Endothelial cell of umbilical vein (primary cell): Measurements from ENCODE around the gene TF. TPM values are rescaled to one million over a fixed set of nuclear protein-coding genes. Genes with fewer than 3 reads are reported as not detected.

Source experiments
- BruUV-seq: library from RNA; stranded (reverse); fragments of 400-500 nt; replicated peaks from 2 replicates; lab custom pipeline; 2021; lab: Mats Ljungman, UMichigan
- CTCF ChIA-PET: fragments of 300-600, 350-600 bp; sonication (Branson Sonifier 250); formaldehyde crosslinking; loops from one replicate; lab custom pipeline; 2021; ENCODE audit warnings: antibody characterized with exemption, inconsistent platforms; lab: Charles Lee
- POLR2A ChIA-PET: fragments of 300-600, 350-600 bp; sonication (Branson Sonifier 250); formaldehyde crosslinking; loops from one replicate; lab custom pipeline; 2021; ENCODE audit warnings: antibody characterized with exemption, inconsistent platforms; lab: Charles Lee
- DNase-seq: peaks from one replicate; pipeline ENCODE4 v3.0.0-alpha.2; 2011; ENCODE audit warnings: low read depth, low spot score
- FAIRE-seq: peaks from 2 replicates; lab custom pipeline; 2011; peaks lifted over from hg19 to GRCh38; lab: Jason Lieb, UNC
- H2AFZ ChIP-seq: 2 replicates; pipeline ENCODE4 v1.6.0; 2012; ENCODE audit warnings: low read depth, low read length, control low read depth, inconsistent platforms
- H3K27ac ChIP-seq: 2 replicates; pipeline ENCODE4 v1.5.1; 2011; ENCODE audit warnings: low read depth, mild to moderate bottlenecking, control low read depth, low read length, moderate library complexity; ENCODE audit not compliant: insufficient read depth
- H3K27me3 ChIP-seq, 2 experiments: 2 replicates each; pipeline versions ENCODE4 v1.6.0 to v1.6.1; 2011; ENCODE audit warnings: low read length in 2 of 2, mixed read lengths in 1 of 2; ENCODE audit not compliant: control insufficient read depth in 2 of 2, insufficient read depth in 2 of 2
- H3K36me3 ChIP-seq, 2 experiments: 2 replicates in 1 of 2; 3 replicates in 1 of 2; pipeline ENCODE4 v1.5.1; 2011; ENCODE audit warnings: low read length in 2 of 2, mild to moderate bottlenecking in 1 of 2, moderate library complexity in 1 of 2; ENCODE audit not compliant: control insufficient read depth in 2 of 2, insufficient read depth in 2 of 2; ENCODE audit errors: extremely low read depth in 1 of 2
- H3K4me1 ChIP-seq: 3 replicates; pipeline ENCODE4 v1.5.1; 2011; ENCODE audit warnings: mild to moderate bottlenecking, low read length; ENCODE audit not compliant: control insufficient read depth, insufficient read depth; ENCODE audit errors: extremely low read depth
- H3K4me2 ChIP-seq: 2 replicates; pipeline ENCODE4 v1.6.1; 2011; ENCODE audit warnings: low read length, control low read depth, mixed read lengths; ENCODE audit not compliant: insufficient read depth
- H3K4me3 ChIP-seq, 3 experiments: fragments of 200-600 bp in 1 of 3; sonication (generic), shearing (Covaris generic) in 1 of 3; replicated peaks in 1 of 3; 2 replicates each; pipeline ENCODE4 v1.5.1; 2011 to 2016; ENCODE audit warnings: control low read depth in 3 of 3, low read length in 3 of 3, mild to moderate bottlenecking in 2 of 3, inconsistent platforms in 1 of 3, low read depth in 1 of 3, moderate library complexity in 1 of 3; ENCODE audit not compliant: insufficient read depth in 1 of 3
- H3K79me2 ChIP-seq: 2 replicates; pipeline ENCODE4 v1.6.0; 2012; ENCODE audit warnings: low read length, inconsistent platforms; ENCODE audit not compliant: control insufficient read depth, insufficient read depth
- H3K9ac ChIP-seq: replicated peaks from 2 replicates; pipeline ENCODE3; 2011; ENCODE audit warnings: low read length, control low read depth; ENCODE audit not compliant: insufficient read depth; ENCODE audit errors: extremely low read depth
- H3K9me1 ChIP-seq: replicated peaks from 3 replicates; pipeline ENCODE4 v1.6.0; 2011; ENCODE audit warnings: mild to moderate bottlenecking, low read length; ENCODE audit not compliant: control insufficient read depth, insufficient read depth; ENCODE audit errors: extremely low read depth
- H3K9me3 ChIP-seq: replicated peaks from 2 replicates; pipeline ENCODE4 v1.5.1; 2012; ENCODE audit warnings: low read length, inconsistent platforms; ENCODE audit not compliant: control insufficient read depth, insufficient read depth
- H4K20me1 ChIP-seq: replicated peaks from 2 replicates; pipeline ENCODE3; 2011; ENCODE audit warnings: mild to moderate bottlenecking, low read length; ENCODE audit not compliant: control insufficient read depth, insufficient read depth; ENCODE audit errors: extremely low read depth
- CTCF ChIP-seq, 2 donors: IDR thresholded peaks; 1 replicate in 1 of 2; 2 replicates in 1 of 2; pipeline ENCODE4 v1.5.1; 2011; ENCODE audit warnings: low read length in 2 of 2, mild to moderate bottlenecking in 2 of 2, moderate library complexity in 2 of 2, control low read depth in 1 of 2, inconsistent platforms in 1 of 2, low read depth in 1 of 2; ENCODE audit not compliant: insufficient read depth in 1 of 2; ENCODE audit errors: extremely low read depth in 1 of 2
- EZH2 ChIP-seq: IDR thresholded peaks from 2 replicates; pipeline ENCODE4 v1.6.1; 2012; ENCODE audit warnings: borderline replicate concordance, low read depth, mild to moderate bottlenecking, moderate library complexity, low read length, inconsistent platforms; ENCODE audit not compliant: severe bottlenecking
- FOS ChIP-seq: IDR thresholded peaks from 2 replicates; pipeline ENCODE4 v1.6.1; 2011; ENCODE audit warnings: mild to moderate bottlenecking, low read length, moderate library complexity, borderline replicate concordance; ENCODE audit not compliant: insufficient read depth
- GATA2 ChIP-seq: IDR thresholded peaks from 2 replicates; pipeline ENCODE4 v1.7.0; 2011; ENCODE audit warnings: low read depth, mild to moderate bottlenecking, moderate library complexity, mixed read lengths, low read length; ENCODE audit not compliant: insufficient read length, insufficient read depth
- JUN ChIP-seq: IDR thresholded peaks from 2 replicates; pipeline ENCODE4 v1.6.1; 2011; ENCODE audit warnings: borderline replicate concordance, low read depth; ENCODE audit not compliant: insufficient read length, insufficient read depth
- MAX ChIP-seq: IDR thresholded peaks from 2 replicates; pipeline ENCODE4 v1.6.1; 2011; ENCODE audit not compliant: insufficient read depth, insufficient read length
- MYC ChIP-seq: IDR thresholded peaks from one replicate; pipeline ENCODE4 v1.6.1; 2011; ENCODE audit warnings: mild to moderate bottlenecking, low read depth, low read length
- POLR2A ChIP-seq: IDR thresholded peaks from 2 replicates; pipeline ENCODE4 v1.6.1; 2012; ENCODE audit warnings: low read depth, mild to moderate bottlenecking, control low read depth, low read length
- POLR2AphosphoS5 ChIP-seq: IDR thresholded peaks from 2 replicates; pipeline ENCODE4 v1.6.1; 2012; ENCODE audit warnings: low read depth, mild to moderate bottlenecking, control low read depth, low read length, moderate library complexity; ENCODE audit not compliant: insufficient read depth
- dilution Hi-C: fragments of 300-500 bp; cut with MboI; formaldehyde crosslinking; loops from one replicate; pipeline ENCODE4 v1.15.0; 2019; ENCODE audit warnings: low sequenced_read_pairs; ENCODE audit not compliant: extremely low pct_ligation_motif_present
- intact Hi-C: fragments of 100-400 bp; cut with micrococcal nuclease; formaldehyde crosslinking; loops from one replicate; pipeline ENCODE4 v1.10.0; 2022
- polyA plus RNA-seq, 4 experiments: library from polyadenylated mRNA; depleted of rRNA in 3 of 4; stranded (reverse) in 3 of 4; unstranded in 1 of 4; fragments of >200 nt; gene quantifications; 2 replicates each; pipeline versions ENCODE4 v1.2.1 to v1.2.3, GENCODE V29; 2011 to 2012; ENCODE audit warnings: missing spikeins in 1 of 4
- total RNA-seq: library from RNA; stranded (reverse); gene quantifications from 2 replicates; pipeline ENCODE4 v1.2.3, GENCODE V29; 2021

The TF gene
- total and polyA plus RNA-seq, 2 donors (not counting 3 experiments of a cell fraction or from before 2014, with no cell fraction given): 0.32 to 0.69 TPM

- Histone ChIP-seq H3K36me3 (no peaks in the 10 kb centered on the region), H3K9ac (no peak overlapping the region), H3K4me1 (no peaks in the 10 kb centered on the region), H3K27me3 (no peaks in the 10 kb centered on the region), H3K79me2 (no peaks in the 10 kb centered on the region), H4K20me1 (no peaks in the 10 kb centered on the region), H3K27ac (no peak overlapping the region), H3K4me2 (no peak overlapping the region), H3K9me1 (no peaks in the 10 kb centered on the region), H3K9me3 (no peaks in the 10 kb centered on the region), H2AFZ (no peak overlapping the region), H3K4me3 (no peak overlapping the region)
- CTCF ChIA-PET: no interaction called here
- no TSS peak for BruUV-seq
- DNase-seq (no peak), FAIRE-seq (no peak)
- POLR2A ChIA-PET: no interaction called here
- TF ChIP-seq MYC (no peak), POLR2AphosphoS5 (no peak), EZH2 (no peak), FOS (no peak), JUN (no peak)
- intact Hi-C loops (no loop called here), dilution Hi-C loops (no loop called here)
Measured at GRCh38 chr3:133733226-133733625, 13.0 kb upstream of the TF start.

GRCh38 chr3:133734305-133734704, 11.9 kb upstream of the TF start:
- CTCF ChIA-PET: no interaction called here
- H3K9ac ChIP-seq: no peak overlapping the region

More at GRCh38 chr3:133734305-133734704, 11.9 kb upstream of the TF start:
- Histone ChIP-seq H3K36me3 (no peaks in the 10 kb centered on the region), H2AFZ (no peak overlapping the region), H3K27ac (no peak overlapping the region), H3K4me3 (no peak overlapping the region), H3K9me3 (no peaks in the 10 kb centered on the region), H3K4me1 (no peaks in the 10 kb centered on the region), H4K20me1 (no peaks in the 10 kb centered on the region), H3K79me2 (no peaks in the 10 kb centered on the region), H3K27me3 (no peaks in the 10 kb centered on the region), H3K4me2 (no peak overlapping the region), H3K9me1 (no peaks in the 10 kb centered on the region)
- FAIRE-seq (no peak), DNase-seq (no peak)
- dilution Hi-C loops: no loop called here
- intact Hi-C loops: no loop called here
- POLR2A ChIA-PET: no interaction called here
- no TSS peak for BruUV-seq
- TF ChIP-seq JUN (no peak), MAX (no peak), FOS (no peak), POLR2AphosphoS5 (no peak), GATA2 (no peak), MYC (no peak), POLR2A (no peak), CTCF (IDR thresholded peaks at IDR 0.05; ENCODE audit: extremely low read depth in 1 of 2, insufficient read depth in 1 of 2, low read depth in 1 of 2, low read length in 2 of 2) (no peak)
